HG02588 (cell line): Measurements from ENCODE around the gene FLVCR1.
A peak's percentile ranks its signal among the peaks of the same experiment; 100 is the strongest.
"Not testable (repeated sequence)": the region's sequence is repeated elsewhere in the genome, so short reads cannot be mapped to it uniquely, and the experiment has no call there.

Experiments
- ATAC-seq: cut with Tn5 transposase; IDR thresholded peaks from one replicate; pipeline ENCODE4 v1.9.1; 2021; ENCODE audit warnings: mild to moderate bottlenecking, moderate library complexity; ENCODE audit not compliant: unreplicated experiment

The FLVCR1 gene

GRCh38 chr1:212858461-212859265 lies 588 bp downstream of the FLVCR1 start:
- peak; percentile 10 for ATAC-seq

GRCh38 chr1:212860713-212861581 lies 2.9 kb downstream of the FLVCR1 start:
- no peak for ATAC-seq

DNA sequence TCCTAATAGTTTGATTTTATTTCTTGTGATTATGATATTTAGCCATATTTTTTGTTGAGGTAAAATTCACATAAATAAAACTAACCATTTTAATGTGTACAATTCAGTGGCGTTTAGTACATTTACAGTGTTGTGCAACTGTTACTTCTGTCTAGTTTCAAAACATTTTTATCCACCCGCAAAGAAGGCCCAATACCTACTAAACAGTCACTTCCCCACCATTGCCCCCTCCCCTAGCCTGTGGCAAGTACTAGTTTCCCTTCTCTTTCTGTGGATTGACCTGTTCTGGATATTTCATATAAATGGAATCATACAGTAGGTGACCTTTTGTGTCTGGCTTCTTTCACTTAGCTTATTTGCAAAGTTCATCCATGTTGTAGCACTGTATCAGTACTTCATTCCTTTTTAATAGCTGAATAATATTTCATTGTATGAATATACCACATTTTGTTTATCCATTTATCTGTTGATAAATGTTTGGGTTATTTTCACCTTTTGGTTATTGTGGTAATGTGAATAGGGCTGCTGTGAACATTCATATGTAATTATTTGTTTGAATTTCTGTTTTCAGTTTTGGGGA lies 4.1 kb downstream of the FLVCR1 start:
- no peak for ATAC-seq

- ATAC-seq, result not testable (repeated sequence)
Measured at GRCh38 chr1:212863345-212863744, 5.3 kb downstream of the FLVCR1 start.

DNA sequence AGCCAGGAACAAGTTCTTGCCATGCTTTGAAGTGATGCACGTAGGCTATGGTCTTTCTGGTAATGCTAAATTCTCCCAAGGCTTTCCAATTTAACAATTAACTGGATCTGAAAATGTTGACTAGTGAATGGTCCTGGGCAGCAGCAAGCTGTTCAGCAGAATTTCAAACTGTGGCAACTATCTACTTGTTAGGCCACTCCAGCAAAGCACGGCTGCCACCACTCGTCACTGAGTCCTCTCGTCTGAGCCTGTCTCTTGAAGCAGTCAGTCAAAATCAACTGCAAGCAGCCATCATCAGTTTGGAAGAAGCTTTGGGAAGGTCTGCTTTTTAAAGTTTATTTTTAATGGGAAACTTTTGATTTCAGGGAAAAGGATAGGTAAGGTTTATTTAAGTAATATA lies 6.1 kb downstream of the FLVCR1 start:
- no peak for ATAC-seq

GRCh38 chr1:212867192-212867591 lies 9.1 kb downstream of the FLVCR1 start:
- no peak for ATAC-seq

GRCh38 chr1:212871976-212872375 lies 13.9 kb downstream of the FLVCR1 start:
- no peak for ATAC-seq

GRCh38 chr1:212873518-212873917 lies 15.4 kb downstream of the FLVCR1 start:
- peak; percentile 79 for ATAC-seq

GRCh38 chr1:212878418-212878817 lies 20.3 kb downstream of the FLVCR1 start:
- ATAC-seq, result no peak

DNA sequence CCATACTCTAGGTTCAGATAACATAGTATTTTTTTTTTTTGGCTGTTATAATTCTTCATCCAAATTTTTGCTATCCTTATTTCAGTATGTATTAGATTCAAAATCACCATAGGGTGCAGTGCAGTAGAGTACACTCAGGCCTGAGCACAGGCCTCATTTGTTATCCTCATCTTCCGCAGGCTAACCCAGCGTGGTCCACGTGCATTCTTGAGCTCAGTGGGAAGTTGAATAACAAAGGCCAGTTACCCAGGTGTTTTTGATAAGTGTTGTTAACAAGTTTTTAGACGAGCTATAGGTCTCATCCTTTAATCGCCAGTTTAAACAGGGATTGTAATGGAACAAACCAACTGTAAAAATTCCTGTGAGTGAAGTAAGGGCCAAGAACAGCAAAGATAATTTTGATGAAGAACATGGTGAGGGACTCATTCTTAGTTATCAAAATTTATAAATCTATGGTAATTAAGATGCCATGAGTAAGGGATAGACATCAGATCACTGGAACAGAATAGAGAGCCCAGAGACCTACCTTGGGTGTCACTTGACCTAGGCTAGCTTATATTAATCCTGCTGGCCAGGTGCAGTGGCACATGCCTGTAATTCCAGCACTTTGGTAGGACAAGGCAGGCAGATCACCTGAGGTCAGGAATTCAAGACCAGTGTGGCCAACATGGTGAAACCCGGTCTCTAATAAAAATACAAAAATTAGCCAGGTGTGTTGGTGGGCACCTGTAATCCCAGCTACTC lies 22.0 kb downstream of the FLVCR1 start:
- no peak for ATAC-seq

DNA sequence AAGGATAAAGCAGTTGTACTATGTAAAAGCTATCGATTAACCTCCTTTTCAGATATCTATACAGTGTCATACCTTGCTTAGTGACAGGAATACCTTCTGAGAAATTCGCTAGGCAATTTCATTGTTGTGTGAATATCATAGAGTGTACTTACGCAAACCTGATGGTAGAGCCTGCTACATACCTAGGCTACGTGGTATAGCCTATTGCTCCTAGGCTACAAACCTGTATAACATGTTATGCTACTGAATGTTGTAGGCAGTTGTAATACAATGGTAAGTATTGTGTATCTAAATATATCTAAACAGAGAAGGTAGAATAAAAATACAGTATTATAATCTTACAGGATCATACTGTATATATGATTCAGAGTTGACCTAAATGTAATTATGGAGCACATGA lies 26.5 kb downstream of the FLVCR1 start:
- ATAC-seq, result no peak

DNA sequence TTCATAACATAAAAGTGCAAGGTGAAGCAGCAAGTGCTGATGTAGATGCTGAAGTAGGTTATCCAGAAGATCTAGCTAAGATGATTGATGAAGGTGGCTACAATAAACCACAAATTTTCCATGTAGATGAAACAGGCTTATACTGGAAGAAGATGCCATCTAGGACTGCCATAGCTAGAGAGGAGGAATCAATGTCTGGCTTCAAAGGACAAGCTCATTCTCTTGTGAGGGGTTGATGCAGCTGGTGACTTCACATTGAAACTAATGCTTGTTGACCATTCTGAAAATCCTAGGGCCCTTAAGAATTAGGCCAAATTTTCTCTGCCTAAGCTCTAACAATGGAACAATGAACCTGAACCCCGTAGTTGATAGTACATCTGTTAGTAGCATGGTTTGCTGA lies 34.0 kb downstream of the FLVCR1 start:
- ATAC-seq, result no peak

GRCh38 chr1:212899845-212900244 lies 41.8 kb downstream of the FLVCR1 start:
- ATAC-seq, result no peak

DNA sequence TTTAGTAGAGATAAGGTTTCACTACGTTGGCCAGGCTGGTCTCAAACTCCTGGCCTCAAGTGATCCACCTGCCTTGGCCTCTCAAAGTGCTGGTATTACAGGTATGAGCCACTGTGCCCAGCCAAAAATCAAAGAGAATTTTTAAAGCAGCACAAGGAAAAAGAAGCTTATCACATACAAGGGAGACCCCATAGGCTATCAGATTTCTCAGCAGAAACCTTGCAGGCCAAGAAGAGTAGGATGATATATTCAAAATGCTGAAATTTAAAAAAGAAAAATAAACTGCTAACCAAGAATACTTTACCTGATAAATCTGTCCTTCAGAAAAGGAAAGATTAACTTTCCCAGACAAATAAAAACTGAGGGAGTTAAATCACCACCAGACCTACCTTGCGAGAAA lies 43.2 kb downstream of the FLVCR1 start:
- ATAC-seq, result no peak

- ATAC-seq, result no peak
Measured at GRCh38 chr1:212902054-212902453, 44.0 kb downstream of the FLVCR1 start.

GRCh38 chr1:212903664-212904063 lies 45.6 kb downstream of the FLVCR1 start:
- ATAC-seq, result no peak

GRCh38 chr1:212908071-212908470 lies 50.0 kb downstream of the FLVCR1 start:
- ATAC-seq, result not testable (repeated sequence)

- no peak for ATAC-seq
Measured at GRCh38 chr1:212908971-212909370, 50.9 kb downstream of the FLVCR1 start.

- no peak for ATAC-seq
Measured at GRCh38 chr1:212909652-212910063, 51.6 kb downstream of the FLVCR1 start.

GRCh38 chr1:212910213-212910612 lies 52.1 kb downstream of the FLVCR1 start:
- ATAC-seq, result not testable (repeated sequence)

- ATAC-seq, result not testable (repeated sequence)
Measured at GRCh38 chr1:212913638-212914037, 55.6 kb downstream of the FLVCR1 start.
